ENCODE measurements around the gene KLK4.

The KLK4 gene

DNA sequence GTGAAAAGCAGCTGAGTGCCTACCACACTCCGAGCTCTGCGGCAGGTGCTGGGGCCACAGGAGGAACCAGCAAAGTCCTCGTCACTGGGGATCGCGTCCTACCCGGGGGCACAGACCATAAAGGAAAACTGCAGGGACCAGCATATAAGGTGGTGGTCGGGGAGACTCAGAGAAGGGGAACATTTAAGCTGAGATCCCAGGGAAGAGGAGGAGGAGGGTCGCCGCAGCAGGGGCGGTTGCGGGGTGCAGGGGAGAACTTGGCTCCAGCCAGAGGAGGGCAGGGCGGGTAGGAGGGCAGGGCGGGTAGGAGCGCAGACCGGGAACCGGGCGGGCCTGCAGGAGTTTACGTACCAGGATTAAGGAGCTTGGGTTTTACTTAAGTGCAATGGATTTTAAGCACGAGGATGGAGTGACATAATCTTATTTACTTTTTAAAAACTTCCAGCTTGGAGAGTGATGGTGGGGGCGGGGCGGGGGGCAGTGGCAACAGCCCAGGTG is 956 bp upstream of the KLK4 start:
- TF ChIP-seq ZNF384 (IDR thresholded peaks at IDR 0.05) (no peak), L3MBTL2 (conservative IDR thresholded peaks at IDR 0.05) (no peak), SP1 (IDR thresholded peaks at IDR 0.05) (no peak)
- DNase-seq (ENCODE audit: extremely low spot score) = no peak
- ChIA-PET CTCF (interaction anchor here (1.4 kb wide), 1 partner anchor 10 kb away, joined by 5 read pairs; no protein-coding TSS in a partner anchor), POLR2A (no interaction called here)

DNA sequence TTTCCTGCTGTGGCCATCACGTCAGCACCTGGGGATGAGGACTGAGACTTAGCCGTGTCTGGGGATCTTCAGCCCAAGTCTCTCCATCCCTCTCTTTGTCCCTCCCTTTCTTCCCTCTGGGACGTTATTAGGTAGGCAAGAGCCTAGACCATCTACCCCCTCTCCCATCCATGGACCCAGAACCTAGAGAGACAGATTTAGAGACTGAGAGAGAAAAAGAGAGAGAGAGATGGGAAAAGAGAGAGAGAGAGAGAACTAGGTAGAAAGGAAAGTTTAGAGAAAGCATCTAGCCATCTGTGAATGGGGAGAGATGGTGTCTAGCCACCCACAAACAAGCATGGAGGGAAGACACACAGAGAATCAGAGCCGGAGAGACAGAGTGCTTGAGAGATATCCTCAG is 473 bp downstream of the KLK4 start:
- no peak for TF ChIP-seq ARNT (IDR thresholded peaks at IDR 0.05)
- no peak for TF ChIP-seq TARDBP (IDR thresholded peaks at IDR 0.05)
- TF ChIP-seq, protein P1, sequence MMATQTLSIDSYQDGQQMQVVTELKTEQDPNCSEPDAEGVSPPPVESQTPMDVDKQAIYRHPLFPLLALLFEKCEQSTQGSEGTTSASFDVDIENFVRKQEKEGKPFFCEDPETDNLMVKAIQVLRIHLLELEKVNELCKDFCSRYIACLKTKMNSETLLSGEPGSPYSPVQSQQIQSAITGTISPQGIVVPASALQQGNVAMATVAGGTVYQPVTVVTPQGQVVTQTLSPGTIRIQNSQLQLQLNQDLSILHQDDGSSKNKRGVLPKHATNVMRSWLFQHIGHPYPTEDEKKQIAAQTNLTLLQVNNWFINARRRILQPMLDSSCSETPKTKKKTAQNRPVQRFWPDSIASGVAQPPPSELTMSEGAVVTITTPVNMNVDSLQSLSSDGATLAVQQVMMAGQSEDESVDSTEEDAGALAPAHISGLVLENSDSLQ (IDR thresholded peaks at IDR 0.05) = no peak
- TF ChIP-seq HDGF (IDR thresholded peaks at IDR 0.05; ENCODE audit: borderline replicate concordance) = no peak
- no peak for TF ChIP-seq FOXA1 (IDR thresholded peaks at IDR 0.05)
- ChIA-PET CTCF (no interaction called here), POLR2A (no interaction called here)
- no peak for DNase-seq (ENCODE audit: extremely low spot score)

DNA sequence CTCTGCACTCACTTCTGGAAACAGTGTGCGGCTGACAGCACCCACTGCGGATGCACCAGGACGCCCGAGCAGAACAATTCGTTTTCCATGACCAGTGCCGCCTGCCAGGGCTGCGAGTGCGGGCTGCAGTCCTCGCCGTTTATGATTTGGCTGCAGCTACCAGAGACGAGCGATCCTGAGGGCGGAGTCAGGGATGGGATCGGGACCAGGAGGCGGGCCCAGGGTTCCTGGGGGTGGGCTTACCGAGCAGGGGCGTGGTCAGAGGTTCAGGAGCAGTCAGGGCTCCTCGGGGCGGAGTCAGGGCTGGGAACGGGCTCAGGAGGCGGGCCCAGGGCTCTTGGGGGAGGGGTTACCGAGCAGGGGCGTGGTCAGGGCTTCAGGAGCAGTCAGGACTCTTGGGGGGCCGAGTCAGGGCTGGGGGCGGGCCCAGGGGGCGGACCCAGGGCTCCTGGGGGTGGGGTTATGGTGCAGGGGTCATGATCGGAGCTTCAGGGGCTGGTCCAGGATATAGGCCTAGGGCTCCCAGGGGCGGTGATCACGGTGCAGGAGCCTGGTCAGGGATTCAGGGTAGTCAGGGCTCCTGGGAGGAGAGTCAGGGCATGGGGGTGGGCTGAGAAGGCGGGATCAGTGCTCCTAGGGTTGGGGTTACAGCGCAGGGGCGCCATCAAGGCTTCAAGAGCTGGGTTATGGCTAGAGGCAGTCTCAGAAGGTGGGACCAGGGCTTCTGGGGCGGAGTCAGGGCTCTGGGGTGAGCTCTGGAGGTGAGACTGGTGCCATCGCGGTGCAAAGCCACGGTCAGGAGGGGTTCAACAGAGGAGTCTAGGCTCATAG is 1.7 kb downstream of the KLK4 start:
- no peak for TF ChIP-seq FOXM1 (IDR thresholded peaks at IDR 0.05; ENCODE audit: borderline replicate concordance)
- peak; percentile 98 for DNase-seq (ENCODE audit: extremely low spot score)
- ChIA-PET POLR2A (interaction anchor here (1.2 to 1.5 kb wide), 3 partner anchors 105 to 185 kb away, joined by 5 to 7 read pairs (median 6); no protein-coding TSS in a partner anchor), CTCF (no interaction called here)

DNA sequence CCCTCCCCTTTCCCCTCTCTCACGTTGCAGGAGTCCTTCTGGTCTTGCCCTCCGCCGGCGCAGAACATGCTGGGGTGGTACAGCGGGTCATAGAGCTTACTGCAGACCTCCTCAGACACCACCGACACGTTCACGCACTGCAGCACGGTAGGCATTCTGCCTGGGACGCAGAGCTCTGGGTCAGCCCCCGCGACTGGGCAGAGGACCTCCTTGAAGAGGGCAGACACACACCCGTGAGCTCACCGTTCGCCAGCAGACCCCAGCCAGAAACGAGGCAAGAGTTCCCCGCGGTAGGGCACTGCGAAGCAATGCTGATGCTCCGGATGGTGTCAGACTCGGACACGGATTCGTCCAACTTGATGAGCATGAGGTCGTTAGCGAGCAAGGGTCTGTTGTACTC is 2.9 kb downstream of the KLK4 start:
- TF ChIP-seq LEF1 (IDR thresholded peaks at IDR 0.05; ENCODE audit: borderline replicate concordance) = no peak
- POLR2A ChIA-PET = interaction anchor here (1.5 kb wide), 1 partner anchor 104 kb away, joined by 7 read pairs; no protein-coding TSS in a partner anchor

DNA sequence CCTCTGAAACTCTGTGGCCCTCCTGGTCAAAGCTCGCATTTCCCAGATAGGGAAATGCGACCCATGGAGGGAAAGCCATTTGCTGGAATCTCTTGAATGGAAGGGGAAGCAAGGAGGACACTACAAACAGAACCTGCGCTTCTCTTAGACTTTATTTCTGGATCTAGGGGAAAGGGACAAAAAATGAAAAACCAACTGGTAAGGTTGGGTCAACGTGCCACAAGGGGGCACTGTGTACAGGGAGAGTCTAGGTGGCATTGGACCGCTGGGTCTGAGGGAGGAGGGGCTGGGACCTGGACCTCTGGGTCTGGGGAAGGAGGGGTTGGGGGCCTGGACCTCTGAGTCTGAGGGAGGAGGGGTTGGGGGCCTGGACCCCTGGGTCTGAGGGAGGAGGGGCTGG is 5.0 kb downstream of the KLK4 start:
- ChIA-PET POLR2A (no interaction called here), CTCF (interaction anchor here (0.9 to 1.4 kb wide), 4 partner anchors 10 to 45 kb away, joined by 3 to 5 read pairs (median 4); no protein-coding TSS in a partner anchor)
- DNase-seq (ENCODE audit: extremely low spot score) = peak; percentile 52
- TF ChIP-seq, protein P1 (IDR thresholded peaks at IDR 0.05) = no peak
- TF ChIP-seq ZNF384 (IDR thresholded peaks at IDR 0.05) (no peak), NFRKB (IDR thresholded peaks at IDR 0.05) (no peak), BHLHE40 (IDR thresholded peaks at IDR 0.05; ENCODE audit: borderline replicate concordance) (no peak), HDGF (IDR thresholded peaks at IDR 0.05; ENCODE audit: borderline replicate concordance) (no peak), FOXK2 (IDR thresholded peaks at IDR 0.05) (no peak), L3MBTL2 (conservative IDR thresholded peaks at IDR 0.05) (no peak), TARDBP (IDR thresholded peaks at IDR 0.05) (no peak), FOXA1 (IDR thresholded peaks at IDR 0.05) (no peak), ARNT (IDR thresholded peaks at IDR 0.05) (no peak), SP1 (IDR thresholded peaks at IDR 0.05) (no peak), LEF1 (IDR thresholded peaks at IDR 0.05; ENCODE audit: borderline replicate concordance) (no peak), FOXM1 (IDR thresholded peaks at IDR 0.05; ENCODE audit: borderline replicate concordance) (no peak), ELF4 (IDR thresholded peaks at IDR 0.05) (no peak), CTBP1 (IDR thresholded peaks at IDR 0.05; ENCODE audit: borderline replicate concordance) (no peak), SUZ12 (IDR thresholded peaks at IDR 0.05) (no peak)

More for the DNA sequence above, 2.9 kb downstream of the KLK4 start:
- no peak for DNase-seq (ENCODE audit: extremely low spot score)
- CTCF ChIA-PET = interaction anchor here (1.2 kb wide), 1 partner anchor 14 kb away, joined by 3 read pairs; no protein-coding TSS in a partner anchor

DNA sequence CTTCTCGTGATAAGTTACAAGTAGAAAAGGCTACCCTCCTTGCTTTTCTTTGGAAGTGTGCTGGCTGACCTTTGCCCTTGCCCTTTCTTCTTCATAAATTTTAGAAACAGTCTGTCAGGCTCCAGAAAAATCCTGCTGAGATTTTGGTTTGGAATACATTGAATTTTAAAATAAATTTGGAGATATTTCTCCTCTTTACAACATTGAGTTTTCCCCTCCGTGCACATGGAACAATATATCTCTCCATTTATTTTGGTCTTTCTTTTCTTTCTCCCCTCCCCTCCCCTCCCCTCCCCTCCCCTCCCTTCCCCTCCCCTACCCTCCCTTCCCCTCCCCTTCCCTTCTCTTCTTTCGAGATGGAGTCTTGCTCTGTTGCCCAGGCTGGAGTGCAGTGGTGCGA is 8.6 kb downstream of the KLK4 start:
- POLR2A ChIA-PET = no interaction called here
- no peak for DNase-seq (ENCODE audit: extremely low spot score)
- TF ChIP-seq FOXA1 (IDR thresholded peaks at IDR 0.05) (no peak), LEF1 (IDR thresholded peaks at IDR 0.05; ENCODE audit: borderline replicate concordance) (no peak), ZNF384 (IDR thresholded peaks at IDR 0.05) (no peak)
- CTCF ChIA-PET = no interaction called here

DNA sequence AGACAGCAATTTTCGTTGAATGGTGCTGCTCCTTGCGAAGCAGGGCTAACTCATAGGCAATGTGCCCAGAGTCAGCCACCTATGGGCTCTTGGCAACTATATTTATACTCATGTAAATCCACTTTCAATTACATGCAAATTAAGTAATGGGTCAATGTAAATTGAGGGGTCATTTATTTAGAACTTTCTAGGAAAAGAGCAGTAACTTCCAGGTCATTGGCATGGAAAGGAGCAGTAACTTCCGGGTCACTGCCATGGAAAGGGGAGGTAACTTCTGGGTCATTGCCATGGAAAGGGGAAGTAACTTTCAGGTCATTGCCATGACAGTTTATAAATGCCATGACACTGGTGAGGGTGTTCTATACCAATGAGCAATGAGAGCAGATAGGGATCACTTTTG is 11.6 kb downstream of the KLK4 start:
- ChIA-PET CTCF (no interaction called here), POLR2A (no interaction called here)
- no peak for DNase-seq (ENCODE audit: extremely low spot score)
- TF ChIP-seq ARNT (IDR thresholded peaks at IDR 0.05) (no peak), SUZ12 (IDR thresholded peaks at IDR 0.05) (no peak), HDGF (IDR thresholded peaks at IDR 0.05; ENCODE audit: borderline replicate concordance) (no peak), ZNF384 (IDR thresholded peaks at IDR 0.05) (no peak), FOXM1 (IDR thresholded peaks at IDR 0.05; ENCODE audit: borderline replicate concordance) (no peak), CTBP1 (IDR thresholded peaks at IDR 0.05; ENCODE audit: borderline replicate concordance) (no peak), ELF4 (IDR thresholded peaks at IDR 0.05) (no peak), L3MBTL2 (conservative IDR thresholded peaks at IDR 0.05) (no peak), TARDBP (IDR thresholded peaks at IDR 0.05) (no peak), LEF1 (IDR thresholded peaks at IDR 0.05; ENCODE audit: borderline replicate concordance) (no peak), BHLHE40 (IDR thresholded peaks at IDR 0.05; ENCODE audit: borderline replicate concordance) (no peak), FOXA1 (IDR thresholded peaks at IDR 0.05) (no peak), FOXK2 (IDR thresholded peaks at IDR 0.05) (no peak), NFRKB (IDR thresholded peaks at IDR 0.05) (no peak)
- TF ChIP-seq, protein P1 (IDR thresholded peaks at IDR 0.05) = no peak

All from HEK293T (cell line).